Liver (tissue), 9 donors: ENCODE results near the gene PROK1. TPM values are rescaled to one million over a fixed set of nuclear protein-coding genes. Genes with fewer than 3 reads are reported as not detected.

Source experiments
- DNase-seq: peaks from one replicate; pipeline ENCODE4 v3.0.0-alpha.2; 2017; ENCODE audit warnings: low spot score
- H3K27ac ChIP-seq, 2 donors: one replicate each; pipeline ENCODE4 v1.7.0; 2013; ENCODE audit warnings: inconsistent platforms in 2 of 2, low read length in 2 of 2, control low read depth in 1 of 2, low read depth in 1 of 2, mild to moderate bottlenecking in 1 of 2
- H3K27me3 ChIP-seq, 4 donors: one replicate each; pipeline versions ENCODE4 v1.6.1 to v1.7.0; 2013; ENCODE audit warnings: low read length in 3 of 4, inconsistent platforms in 1 of 4, mild to moderate bottlenecking in 1 of 4, moderate library complexity in 1 of 4; ENCODE audit not compliant: control insufficient read depth in 4 of 4, insufficient read depth in 4 of 4
- H3K36me3 ChIP-seq, 4 donors: one replicate each; pipeline versions ENCODE4 v1.6.1 to v1.7.0; 2013; ENCODE audit warnings: low read length in 3 of 4, mild to moderate bottlenecking in 3 of 4, low read depth in 1 of 4, moderate library complexity in 1 of 4; ENCODE audit not compliant: control insufficient read depth in 4 of 4, insufficient read depth in 3 of 4
- H3K4me1 ChIP-seq, 4 donors: one replicate each; pipeline versions ENCODE4 v1.6.1 to v1.7.0; 2013; ENCODE audit warnings: low read length in 3 of 4, mild to moderate bottlenecking in 3 of 4, moderate library complexity in 1 of 4; ENCODE audit not compliant: control insufficient read depth in 4 of 4, insufficient read depth in 4 of 4
- H3K4me3 ChIP-seq, 3 donors: one replicate each; pipeline versions ENCODE4 v1.6.1 to v1.7.0; 2013; ENCODE audit warnings: low read length in 3 of 3, control low read depth in 1 of 3, low read depth in 1 of 3, mild to moderate bottlenecking in 1 of 3
- H3K9ac ChIP-seq, 2 donors: one replicate each; pipeline ENCODE4 v1.7.0; 2013; ENCODE audit warnings: low read length in 2 of 2, mild to moderate bottlenecking in 2 of 2, moderate library complexity in 2 of 2, control low read depth in 1 of 2, low read depth in 1 of 2
- H3K9me3 ChIP-seq, 4 donors: one replicate each; pipeline versions ENCODE4 v1.6.1 to v1.7.0; 2013; ENCODE audit warnings: low read length in 3 of 4; ENCODE audit not compliant: control insufficient read depth in 4 of 4
- ATF3 ChIP-seq: IDR thresholded peaks from 2 replicates; pipeline ENCODE4 v1.6.1; 2016; ENCODE audit warnings: antibody characterized with exemption
- EGR1 ChIP-seq, 2 donors: IDR thresholded peaks; 2 replicates each; pipeline ENCODE4 v1.6.1; 2016 to 2018; ENCODE audit warnings: antibody characterized with exemption in 2 of 2, low read depth in 2 of 2
- FOXA1 ChIP-seq: IDR thresholded peaks from 2 replicates; pipeline ENCODE4 v1.6.1; 2016; ENCODE audit warnings: antibody characterized with exemption
- FOXA2 ChIP-seq: IDR thresholded peaks from 2 replicates; pipeline ENCODE4 v1.6.1; 2016; ENCODE audit warnings: antibody characterized with exemption
- GABPA ChIP-seq, 2 donors: IDR thresholded peaks in 1 of 2; conservative IDR thresholded peaks in 1 of 2; 2 replicates each; pipeline ENCODE4 v1.6.1; 2016; ENCODE audit warnings: antibody characterized with exemption in 2 of 2, mild to moderate bottlenecking in 1 of 2, moderate library complexity in 1 of 2
- HNF4A ChIP-seq, 2 donors: conservative IDR thresholded peaks; 2 replicates each; pipeline ENCODE4 v1.6.1; 2016; ENCODE audit warnings: antibody characterized with exemption in 2 of 2, mild to moderate bottlenecking in 2 of 2
- HNF4G ChIP-seq: IDR thresholded peaks from 2 replicates; pipeline ENCODE4 v1.6.1; 2016; ENCODE audit warnings: antibody characterized with exemption
- JUND ChIP-seq, 2 donors: IDR thresholded peaks; 2 replicates each; pipeline ENCODE4 v1.6.1; 2016; ENCODE audit warnings: antibody characterized with exemption in 2 of 2
- MAX ChIP-seq: IDR thresholded peaks from 2 replicates; pipeline ENCODE4 v1.6.1; 2016; ENCODE audit warnings: antibody characterized with exemption
- NR2F2 ChIP-seq: IDR thresholded peaks from 2 replicates; pipeline ENCODE4 v1.6.1; 2016; ENCODE audit warnings: antibody characterized with exemption
- RAD21 ChIP-seq, 2 donors: IDR thresholded peaks; 2 replicates each; pipeline ENCODE4 v1.6.1; 2016; ENCODE audit warnings: antibody characterized with exemption in 2 of 2, mild to moderate bottlenecking in 2 of 2
- REST ChIP-seq: IDR thresholded peaks from 2 replicates; pipeline ENCODE4 v1.6.1; 2016; ENCODE audit warnings: antibody characterized with exemption, mild to moderate bottlenecking
- RXRA ChIP-seq, 2 donors: IDR thresholded peaks; 2 replicates each; pipeline ENCODE4 v1.6.1; 2017 to 2018; ENCODE audit warnings: antibody characterized with exemption in 2 of 2, mild to moderate bottlenecking in 1 of 2
- SP1 ChIP-seq: IDR thresholded peaks from 2 replicates; pipeline ENCODE4 v1.6.1; 2018; ENCODE audit warnings: antibody characterized with exemption, mild to moderate bottlenecking
- TAF1 ChIP-seq: conservative IDR thresholded peaks from 2 replicates; pipeline ENCODE4 v1.6.1; 2016; ENCODE audit warnings: antibody characterized with exemption, mild to moderate bottlenecking
- YY1 ChIP-seq: IDR thresholded peaks from 2 replicates; pipeline ENCODE4 v1.6.1; 2016; ENCODE audit warnings: antibody characterized with exemption, mild to moderate bottlenecking
- ZBTB33 ChIP-seq: IDR thresholded peaks from 2 replicates; pipeline ENCODE4 v1.6.1; 2016; ENCODE audit warnings: antibody characterized with exemption
- WGBS: extraction: QIAGEN DNeasy Blood & Tissue Kit; methylation state at CpG from one replicate; pipeline ENCODE4 v1.1.7; 2013; 5-methylcytosine and 5-hydroxymethylcytosine counted together
- polyA plus RNA-seq, 2 donors: library from polyadenylated mRNA; stranded (reverse) in 1 of 2; unstranded in 1 of 2; fragments of 200-250 nt in 1 of 2; fragments of >200 nt in 1 of 2; fragmentation: Nextera tagmentation in 1 of 2; extraction: Ambion mirVana in 1 of 2; gene quantifications; one replicate each; pipeline versions ENCODE4 v1.2.1 to v1.2.3, GENCODE V29; 2013 to 2015
- total RNA-seq, 2 donors: library from RNA; depleted of rRNA; stranded (reverse); fragments of >200 nt; gene quantifications; one replicate each; pipeline ENCODE4 v1.2.3, GENCODE V29; 2014
- donor health status: healthy.
- donor health status: healthy.
- donor health status: healthy.
- donor health status: healthy.
- donor health status: healthy.

The PROK1 gene
- total and polyA plus RNA-seq, 4 donors, result 0.03 TPM; not detected in 3

- no peak for TF ChIP-seq MAX
- TF ChIP-seq REST, result peak; percentile 86
- no peak for TF ChIP-seq JUND (IDR thresholded peaks at IDR 0.05)
- TF ChIP-seq FOXA1, result no peak
- no peak for DNase-seq
- H3K4me3 ChIP-seq, result no peak overlapping the region
- no peaks in the 10 kb centered on the region for H3K27me3 ChIP-seq
- no peaks in the 10 kb centered on the region for H3K36me3 ChIP-seq
- no peak overlapping the region for H3K9ac ChIP-seq
- peaks cover 0 to 37% (median 31%) of the 10 kb centered on the region in 4 donors for H3K4me1 ChIP-seq
- no peak overlapping the region for H3K27ac ChIP-seq
- 39% methylated on average over 7 of the region's 7 CpGs for WGBS
- no peaks in the 10 kb centered on the region for H3K9me3 ChIP-seq
Observed at GRCh38 chr1:110452330-110452729, 1.4 kb downstream of the PROK1 start.

- H3K9me3 ChIP-seq, result no peaks in the 10 kb centered on the region
- H3K4me1 ChIP-seq, result peaks cover 0 to 37% (median 31%) of the 10 kb centered on the region in 4 donors
- H3K27me3 ChIP-seq, result no peaks in the 10 kb centered on the region
- no peak overlapping the region for H3K27ac ChIP-seq
- TF ChIP-seq GABPA (IDR thresholded peaks at IDR 0.05 in 1 of 2, conservative IDR thresholded peaks at IDR 0.05 in 1 of 2) (no peak), HNF4G (no peak), FOXA1 (no peak), FOXA2 (no peak), RAD21 (IDR thresholded peaks at IDR 0.05) (no peak), NR2F2 (no peak), REST (no peak), MAX (no peak), JUND (IDR thresholded peaks at IDR 0.05) (no peak), ATF3 (no peak), ZBTB33 (no peak), YY1 (no peak), EGR1 (IDR thresholded peaks at IDR 0.05; ENCODE audit: low read depth in 2 of 2) (no peak), HNF4A (conservative IDR thresholded peaks at IDR 0.05) (no peak), SP1 (no peak), TAF1 (no peak), RXRA (IDR thresholded peaks at IDR 0.05) (no peak)
- no peak for DNase-seq
- WGBS, result 95% methylated on average over 9 of the region's 9 CpGs
- H3K4me3 ChIP-seq, result no peak overlapping the region
- no peaks in the 10 kb centered on the region for H3K36me3 ChIP-seq
- no peak overlapping the region for H3K9ac ChIP-seq
Observed at GRCh38 chr1:110453829-110454228, 2.9 kb downstream of the PROK1 start.
